GM23248 (cell line): Measurements from ENCODE around the gene PARP11. TPM values are rescaled to one million over a fixed set of nuclear protein-coding genes. Genes with fewer than 3 reads are reported as not detected.

ENCODE experiments used
- DNase-seq: peaks from one replicate; pipeline ENCODE4 v3.0.0-alpha.2; 2015
- H2AFZ ChIP-seq: fragments of 200-600 bp; sonication (generic); 2 replicates; pipeline ENCODE4 v1.6.1; 2016; ENCODE audit warnings: antibody characterized with exemption
- H3F3A ChIP-seq: fragments of 200-600 bp; sonication (generic); 2 replicates; pipeline ENCODE4 v1.6.1; 2016; ENCODE audit warnings: mild to moderate bottlenecking, antibody characterized with exemption, mixed run types; ENCODE audit not compliant: insufficient read depth
- H3K27ac ChIP-seq: fragments of 200-600 bp; sonication (generic); 2 replicates; pipeline ENCODE4 v1.5.1; 2016; ENCODE audit warnings: mild to moderate bottlenecking
- H3K27me3 ChIP-seq: fragments of 200-600 bp; sonication (generic); replicated peaks from 2 replicates; pipeline ENCODE4 v1.6.1; 2016; ENCODE audit warnings: mild to moderate bottlenecking; ENCODE audit not compliant: insufficient read depth
- H3K36me3 ChIP-seq: fragments of 200-600 bp; sonication (generic); 2 replicates; pipeline ENCODE4 v1.6.1; 2016; ENCODE audit warnings: low read depth, mild to moderate bottlenecking
- H3K4me1 ChIP-seq: fragments of 200-600 bp; sonication (generic); 2 replicates; pipeline ENCODE4 v1.6.1; 2016; ENCODE audit warnings: mild to moderate bottlenecking; ENCODE audit not compliant: insufficient read depth
- H3K4me2 ChIP-seq: fragments of 200-600 bp; sonication (generic); one replicate; pipeline ENCODE4 v1.6.1; 2016; ENCODE audit warnings: mild to moderate bottlenecking; ENCODE audit not compliant: unreplicated experiment
- H3K4me3 ChIP-seq: fragments of 200-600 bp; sonication (generic); 2 replicates; pipeline ENCODE4 v1.5.1; 2016; ENCODE audit warnings: mild to moderate bottlenecking
- H3K79me2 ChIP-seq: fragments of 200-600 bp; sonication (generic); 2 replicates; pipeline ENCODE4 v1.6.1; 2016; ENCODE audit warnings: mild to moderate bottlenecking; ENCODE audit not compliant: insufficient read depth
- H3K9ac ChIP-seq: fragments of 200-600 bp; sonication (generic); 2 replicates; pipeline ENCODE4 v1.6.1; 2016; ENCODE audit warnings: mild to moderate bottlenecking
- H3K9me2 ChIP-seq: fragments of 200-600 bp; sonication (generic); 2 replicates; pipeline ENCODE4 v1.6.1; 2016; ENCODE audit warnings: mixed run types, mild to moderate bottlenecking, moderate library complexity; ENCODE audit not compliant: insufficient read depth
- H3K9me3 ChIP-seq: fragments of 200-600 bp; sonication (generic); one replicate; pipeline ENCODE4 v1.6.1; 2017; ENCODE audit warnings: low read depth
- H4K20me1 ChIP-seq: fragments of 200-600 bp; sonication (generic); 2 replicates; pipeline ENCODE4 v1.6.0; 2016; ENCODE audit not compliant: insufficient read depth
- EZH2 ChIP-seq: fragments of 200-600 bp; sonication (generic); IDR thresholded peaks from 2 replicates; pipeline ENCODE4 v1.6.1; 2018; ENCODE audit warnings: antibody characterized with exemption, mild to moderate bottlenecking; ENCODE audit not compliant: insufficient read depth, poor library complexity, severe bottlenecking
- EZH2phosphoT487 ChIP-seq: fragments of 200-600 bp; sonication (generic); IDR thresholded peaks from 2 replicates; pipeline ENCODE4 v1.6.1; 2018; ENCODE audit warnings: antibody characterized with exemption, moderate library complexity, mild to moderate bottlenecking, low read depth; ENCODE audit not compliant: insufficient read depth
- WGBS, 2 experiments: methylation state at CpG; one replicate each; pipeline ENCODE4 v1.1.6; 2015 to 2017; ENCODE audit warnings: low lambda C conversion rate in 2 of 2, low coverage in 1 of 2; ENCODE audit errors: missing lambda C conversion rate in 2 of 2; 5-methylcytosine and 5-hydroxymethylcytosine counted together
- in situ Hi-C: fragments of 300-500 bp; cut with MboI; formaldehyde crosslinking; loops from 2 replicates; pipeline ENCODE4 v1.15.0; 2020
- polyA plus RNA-seq: library from polyadenylated mRNA; unstranded; fragments of >200 nt; fragmentation: Nextera tagmentation; extraction: Ambion mirVana; gene quantifications from 2 replicates; pipeline ENCODE4 v1.2.1, GENCODE V29; 2016
- total RNA-seq: library from RNA; depleted of rRNA; stranded (reverse); fragments of >200 nt; shearing (Covaris generic); gene quantifications from 2 replicates; pipeline ENCODE4 v1.2.3, GENCODE V29; 2014

PARP11 gene
- total and polyA plus RNA-seq, 2 experiments from 2014 or later, result 2.1 to 6.2 TPM

DNA sequence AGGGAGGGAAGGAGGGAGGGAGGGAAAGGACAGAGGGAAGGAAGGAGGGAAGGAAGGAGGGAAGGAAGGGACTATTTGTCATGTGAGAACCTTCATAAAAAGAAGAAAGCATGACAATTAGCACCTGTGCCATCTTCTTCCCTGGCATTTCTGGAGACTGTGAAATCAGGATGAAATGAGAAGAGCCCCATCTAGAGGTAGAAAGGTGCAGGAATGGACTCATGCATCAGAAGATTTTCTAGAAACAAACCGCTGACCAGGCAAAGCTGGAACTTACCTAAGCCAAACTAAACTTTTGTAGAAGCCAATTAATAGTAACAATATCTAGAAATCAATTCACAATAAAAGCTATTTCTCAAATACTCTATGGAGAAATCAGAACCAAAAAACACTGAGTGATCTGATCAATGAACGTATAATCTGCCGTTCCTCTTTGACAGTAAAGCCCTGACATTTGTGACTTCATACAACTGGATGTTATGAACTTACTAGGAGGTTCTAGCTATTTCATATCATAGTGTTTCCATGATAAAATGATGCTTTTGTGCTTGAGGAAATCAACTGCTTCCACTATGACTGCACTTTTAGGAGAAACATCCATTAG, 95.9 kb downstream of the PARP11 start:
- H3K27me3 ChIP-seq, result peaks cover 22% of the 10 kb centered on the region
- no peaks in the 10 kb centered on the region for H3K79me2 ChIP-seq
- H3F3A ChIP-seq, result peaks cover 6% of the 10 kb centered on the region
- no peak overlapping the region for H3K27ac ChIP-seq
- H3K9me3 ChIP-seq, result no peaks in the 10 kb centered on the region
- H3K4me1 ChIP-seq, result peaks cover 7% of the 10 kb centered on the region; the same call in 1 of the 2 replicates
- H3K4me2 ChIP-seq, result no peak overlapping the region
- no peaks in the 10 kb centered on the region for H3K9me2 ChIP-seq
- H4K20me1 ChIP-seq, result no peaks in the 10 kb centered on the region
- TF ChIP-seq EZH2 (no peak), EZH2phosphoT487 (no peak)
- H3K4me3 ChIP-seq, result no peak overlapping the region
- no peaks in the 10 kb centered on the region for H3K36me3 ChIP-seq
- H3K9ac ChIP-seq, result no peak overlapping the region
- H2AFZ ChIP-seq, result no peak overlapping the region
- peak; percentile 69 for DNase-seq
- WGBS, 2 experiments, result 65% methylated on average over 3 of the region's 3 CpGs
- in situ Hi-C loops, result no loop called here

DNA sequence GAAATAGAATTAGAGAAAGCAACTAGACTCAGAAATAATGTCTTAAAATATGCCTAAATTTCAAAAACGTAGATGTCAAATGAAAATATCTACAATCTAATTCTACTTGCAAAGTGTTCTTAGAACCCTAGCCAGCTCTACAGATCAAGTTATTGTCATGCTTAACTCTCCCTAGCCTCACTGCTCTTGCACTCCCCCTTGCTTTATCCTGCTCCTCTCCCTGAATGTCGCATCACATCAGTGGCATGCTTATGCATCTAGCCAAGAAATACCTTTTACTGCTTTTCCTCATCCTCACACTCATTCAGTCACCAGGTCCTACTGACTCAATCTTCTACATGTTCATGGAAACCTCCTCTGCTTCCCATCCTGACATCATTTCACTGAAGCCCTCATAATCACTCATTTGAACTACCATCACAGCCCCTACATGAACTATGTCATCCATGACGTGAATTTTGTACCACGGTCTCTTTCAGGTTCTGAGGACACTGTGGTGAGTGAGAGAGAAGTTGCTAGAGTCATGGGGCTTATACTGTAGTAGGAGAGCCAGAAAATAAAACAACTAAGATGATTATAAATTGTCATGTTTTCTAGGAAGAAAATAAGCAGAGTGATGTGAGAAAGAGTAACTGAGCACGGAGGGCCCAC, 97.7 kb downstream of the PARP11 start:
- no peaks in the 10 kb centered on the region for H3K79me2 ChIP-seq
- no peaks in the 10 kb centered on the region for H3K9me3 ChIP-seq
- in situ Hi-C loops, result no loop called here
- DNase-seq, result peak; percentile 15
- no peak overlapping the region for H3K4me2 ChIP-seq
- no peaks in the 10 kb centered on the region for H3K9me2 ChIP-seq
- H3F3A ChIP-seq, result peaks cover 23% of the 10 kb centered on the region
- no peaks in the 10 kb centered on the region for H4K20me1 ChIP-seq
- no peak overlapping the region for H3K9ac ChIP-seq
- H3K27me3 ChIP-seq, result peaks cover 22% of the 10 kb centered on the region
- H3K4me1 ChIP-seq, result peaks cover 11% of the 10 kb centered on the region; the same call in 1 of the 2 replicates
- H3K4me3 ChIP-seq, result no peak overlapping the region
- no peak for TF ChIP-seq EZH2
- no peak for TF ChIP-seq EZH2phosphoT487
- WGBS, 2 experiments, result 76 to 80% methylated on average over 5 of the region's 5 CpGs
- no peak overlapping the region for H3K27ac ChIP-seq
- no peaks in the 10 kb centered on the region for H3K36me3 ChIP-seq
- no peak overlapping the region for H2AFZ ChIP-seq

DNA sequence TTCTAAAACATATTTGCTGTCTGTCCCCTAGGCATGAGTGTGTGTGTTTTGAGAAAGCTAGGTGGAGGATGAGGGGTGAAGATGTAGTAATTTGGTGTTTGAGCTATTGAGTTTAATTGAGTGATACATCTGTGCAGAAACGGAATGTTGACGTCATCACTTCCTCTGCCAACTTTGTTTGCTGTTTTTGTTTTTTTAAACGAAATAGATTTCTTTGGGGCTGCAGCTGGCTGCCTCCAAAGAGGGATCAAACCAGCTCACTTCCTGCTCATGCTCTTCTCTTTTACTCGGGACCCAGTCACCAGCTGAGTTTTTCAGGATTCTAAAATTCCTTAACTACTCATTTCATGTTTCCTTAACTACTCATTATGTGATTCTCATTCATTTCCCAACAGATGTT, 100.8 kb downstream of the PARP11 start:
- Histone ChIP-seq H3K4me1 (peaks cover 11% of the 10 kb centered on the region; the same call in 1 of the 2 replicates), H3K4me3 (no peak overlapping the region), H3K79me2 (no peaks in the 10 kb centered on the region), H3K27ac (no peak overlapping the region), H4K20me1 (no peaks in the 10 kb centered on the region), H3K27me3 (peaks cover 20% of the 10 kb centered on the region), H2AFZ (no peak overlapping the region), H3F3A (peaks cover 24% of the 10 kb centered on the region), H3K36me3 (no peaks in the 10 kb centered on the region), H3K9ac (no peak overlapping the region), H3K4me2 (no peak overlapping the region), H3K9me3 (no peaks in the 10 kb centered on the region), H3K9me2 (no peaks in the 10 kb centered on the region)
- in situ Hi-C loops, result no loop called here
- DNase-seq, result peak; percentile 47
- 2 to 3% methylated on average over 4 of the region's 4 CpGs for WGBS, 2 experiments
- TF ChIP-seq EZH2phosphoT487, result no peak
- TF ChIP-seq EZH2, result no peak

DNA sequence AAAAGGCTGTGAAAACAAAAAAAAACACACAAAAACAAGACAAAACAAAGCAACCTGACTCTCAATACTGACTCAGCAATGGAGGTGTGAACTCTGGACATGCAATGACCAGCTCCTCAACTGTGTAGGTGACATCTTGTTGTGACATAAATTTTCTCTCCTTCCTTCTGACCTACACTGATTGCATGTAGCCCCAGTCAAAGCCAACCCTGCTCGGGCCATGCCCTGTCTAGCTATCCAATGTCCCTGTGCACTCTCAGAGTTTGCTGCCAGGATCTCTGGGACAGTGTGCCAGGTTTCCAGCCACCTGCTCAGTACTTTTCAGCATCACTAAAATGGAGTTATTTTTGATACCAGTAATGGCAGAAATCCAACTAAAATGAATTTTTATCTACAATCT, 101.3 kb downstream of the PARP11 start:
- TF ChIP-seq EZH2phosphoT487, result no peak
- peaks cover 20% of the 10 kb centered on the region for H3K27me3 ChIP-seq
- in situ Hi-C loops, result no loop called here
- H3K36me3 ChIP-seq, result no peaks in the 10 kb centered on the region
- DNase-seq, result no peak
- H3K4me2 ChIP-seq, result no peak overlapping the region
- WGBS, 2 experiments, result 48 to 57% methylated on average over 1 of the region's 1 CpG
- H3K9me3 ChIP-seq, result no peaks in the 10 kb centered on the region
- no peaks in the 10 kb centered on the region for H4K20me1 ChIP-seq
- H3K79me2 ChIP-seq, result no peaks in the 10 kb centered on the region
- H3F3A ChIP-seq, result peaks cover 24% of the 10 kb centered on the region
- peaks cover 11% of the 10 kb centered on the region; the same call in 1 of the 2 replicates for H3K4me1 ChIP-seq
- no peak overlapping the region for H3K27ac ChIP-seq
- H3K9ac ChIP-seq, result no peak overlapping the region
- H3K9me2 ChIP-seq, result no peaks in the 10 kb centered on the region
- H3K4me3 ChIP-seq, result no peak overlapping the region
- no peak overlapping the region for H2AFZ ChIP-seq
